H9 (cell line): ENCODE data around the gene CCDC57. TPM values are rescaled to one million over a fixed set of nuclear protein-coding genes. Genes with fewer than 3 reads are reported as not detected.

Experiments
- DNase-seq: peaks from one replicate; pipeline ENCODE4 v3.0.0-alpha.2; 2017
- H2AFZ ChIP-seq: one replicate; pipeline ENCODE4 v1.6.1; 2013; ENCODE audit warnings: mild to moderate bottlenecking, low read length, control low read depth, moderate library complexity
- H2AK5ac ChIP-seq: 2 replicates; pipeline ENCODE4 v1.6.1; 2013; ENCODE audit warnings: low read length, control low read depth, mixed read lengths; ENCODE audit not compliant: insufficient read length
- H2BK120ac ChIP-seq: one replicate; pipeline ENCODE4 v1.6.1; 2013; ENCODE audit warnings: low read depth, mild to moderate bottlenecking, low read length, control low read depth, inconsistent platforms; ENCODE audit not compliant: poor library complexity, severe bottlenecking
- H2BK12ac ChIP-seq: 2 replicates; pipeline ENCODE4 v1.6.1; 2013; ENCODE audit warnings: low read length, control low read depth, mixed read lengths, low read depth; ENCODE audit not compliant: insufficient read length
- H2BK15ac ChIP-seq: 2 replicates; pipeline ENCODE4 v1.6.1; 2013; ENCODE audit warnings: low read depth, low read length, control low read depth
- H2BK20ac ChIP-seq: one replicate; pipeline ENCODE4 v1.6.1; 2013; ENCODE audit warnings: low read depth, mild to moderate bottlenecking, low read length, control low read depth, inconsistent platforms; ENCODE audit not compliant: poor library complexity, severe bottlenecking
- H2BK5ac ChIP-seq: 2 replicates; pipeline ENCODE4 v1.6.1; 2013; ENCODE audit warnings: low read length, control low read depth, mixed read lengths; ENCODE audit not compliant: insufficient read length
- H3K14ac ChIP-seq: 2 replicates; pipeline ENCODE4 v1.6.1; 2013; ENCODE audit warnings: low read length, control low read depth; ENCODE audit not compliant: insufficient read depth
- H3K18ac ChIP-seq: 2 replicates; pipeline ENCODE4 v1.6.1; 2013; ENCODE audit warnings: low read depth, mild to moderate bottlenecking, mixed read lengths, low read length, control low read depth; ENCODE audit not compliant: insufficient read length
- H3K23ac ChIP-seq: 2 replicates; pipeline ENCODE4 v1.6.1; 2013; ENCODE audit warnings: low read length, control low read depth, mixed read lengths, low read depth; ENCODE audit not compliant: insufficient read length
- H3K23me2 ChIP-seq: 2 replicates; pipeline ENCODE4 v1.6.1; 2013; ENCODE audit warnings: low read depth, mild to moderate bottlenecking, mixed read lengths, low read length, control low read depth; ENCODE audit not compliant: insufficient read length, poor library complexity, severe bottlenecking
- H3K27ac ChIP-seq: 2 replicates; pipeline ENCODE4 v1.5.1; 2013; ENCODE audit warnings: low read length, control low read depth, mixed read lengths, low read depth; ENCODE audit not compliant: insufficient read length
- H3K27me3 ChIP-seq: 2 replicates; pipeline ENCODE4 v1.6.1; 2013; ENCODE audit warnings: low read length, control low read depth, inconsistent platforms; ENCODE audit not compliant: insufficient read depth
- H3K4ac ChIP-seq: 2 replicates; pipeline ENCODE4 v1.6.1; 2013; ENCODE audit warnings: low read depth, mild to moderate bottlenecking, control low read depth, inconsistent platforms, low read length, moderate library complexity
- H3K4me1 ChIP-seq: 2 replicates; pipeline ENCODE4 v1.6.1; 2013; ENCODE audit warnings: low read length, control low read depth, inconsistent platforms; ENCODE audit not compliant: insufficient read depth
- H3K4me2 ChIP-seq: 2 replicates; pipeline ENCODE4 v1.6.1; 2013; ENCODE audit warnings: low read length, control low read depth, mixed read lengths; ENCODE audit not compliant: insufficient read length, insufficient read depth
- H3K56ac ChIP-seq: 2 replicates; pipeline ENCODE4 v1.6.1; 2013; ENCODE audit warnings: low read depth, mild to moderate bottlenecking, mixed read lengths, low read length, control low read depth; ENCODE audit not compliant: insufficient read length
- H3K79me1 ChIP-seq: 2 replicates; pipeline ENCODE4 v1.6.1; 2013; ENCODE audit warnings: low read depth, mild to moderate bottlenecking, moderate library complexity, low read length, control low read depth, inconsistent platforms; ENCODE audit not compliant: insufficient read depth, poor library complexity, severe bottlenecking
- H3K79me2 ChIP-seq: 2 replicates; pipeline ENCODE4 v1.6.1; 2013; ENCODE audit warnings: low read length, control low read depth, inconsistent platforms; ENCODE audit not compliant: insufficient read depth
- H3K9ac ChIP-seq: 2 replicates; pipeline ENCODE4 v1.6.1; 2013; ENCODE audit warnings: low read length, control low read depth, mixed read lengths; ENCODE audit not compliant: insufficient read length; ENCODE audit errors: extremely low read depth
- H3K9me3 ChIP-seq: one replicate; pipeline ENCODE4 v1.6.1; 2013; ENCODE audit warnings: low read depth, low read length, inconsistent platforms; ENCODE audit not compliant: control insufficient read depth
- H3T11ph ChIP-seq: one replicate; pipeline ENCODE4 v1.6.1; 2013; ENCODE audit warnings: mild to moderate bottlenecking, low read length, control low read depth, inconsistent platforms
- H4K20me1 ChIP-seq: one replicate; pipeline ENCODE4 v1.6.1; 2013; ENCODE audit not compliant: control insufficient read depth, insufficient read length, insufficient read depth
- H4K5ac ChIP-seq: 2 replicates; pipeline ENCODE4 v1.6.1; 2013; ENCODE audit warnings: low read depth, mild to moderate bottlenecking, mixed read lengths, low read length, control low read depth; ENCODE audit not compliant: insufficient read length
- H4K8ac ChIP-seq: replicated peaks from 2 replicates; pipeline ENCODE4 v1.6.1; 2013; ENCODE audit warnings: low read length, control low read depth, mixed read lengths, low read depth; ENCODE audit not compliant: insufficient read length
- H4K91ac ChIP-seq: 2 replicates; pipeline ENCODE4 v1.6.1; 2013; ENCODE audit warnings: low read depth, mild to moderate bottlenecking, moderate library complexity, mixed read lengths, low read length, control low read depth; ENCODE audit not compliant: insufficient read length
- H3K27ac Mint-ChIP-seq, 3 experiments: 2 replicates in 2 of 3; 3 replicates in 1 of 3; pipeline ENCODE4 v1.8.0; 2020 to 2021; ENCODE audit warnings: mixed read lengths in 3 of 3, mild to moderate bottlenecking in 1 of 3, moderate library complexity in 1 of 3
- H3K27me3 Mint-ChIP-seq: 2 replicates; pipeline ENCODE4 v1.8.0; 2021; ENCODE audit warnings: low read depth, mild to moderate bottlenecking, moderate library complexity, mixed read lengths
- H3K36me3 Mint-ChIP-seq, 3 experiments: 2 replicates in 2 of 3; 3 replicates in 1 of 3; pipeline ENCODE4 v1.8.0; 2020 to 2021; ENCODE audit warnings: low read depth in 3 of 3, mixed read lengths in 3 of 3; ENCODE audit not compliant: insufficient read depth in 1 of 3
- H3K4me1 Mint-ChIP-seq, 2 experiments: 2 replicates each; pipeline ENCODE4 v1.8.0; 2020; ENCODE audit warnings: mixed read lengths in 2 of 2
- H3K4me3 Mint-ChIP-seq, 2 experiments: 2 replicates in 1 of 2; 3 replicates in 1 of 2; pipeline ENCODE4 v1.8.0; 2020 to 2021; ENCODE audit warnings: mild to moderate bottlenecking in 2 of 2, mixed read lengths in 2 of 2, moderate library complexity in 1 of 2
- H3K9me3 Mint-ChIP-seq, 2 experiments: 2 replicates in 1 of 2; 3 replicates in 1 of 2; pipeline ENCODE4 v1.8.0; 2020; ENCODE audit warnings: mild to moderate bottlenecking in 2 of 2, mixed read lengths in 2 of 2, moderate library complexity in 1 of 2
- WGBS: extraction: QIAGEN DNeasy Blood & Tissue Kit; methylation state at CpG from one replicate; pipeline ENCODE4 v1.1.7; 2013; ENCODE audit warnings: missing lambda C conversion rate, low lambda C conversion rate, mixed read lengths; ENCODE audit not compliant: insufficient read length; ENCODE audit errors: extremely low coverage; 5-methylcytosine and 5-hydroxymethylcytosine counted together
- total RNA-seq: library from RNA; stranded (reverse); gene quantifications from 2 replicates; pipeline ENCODE4 v1.2.1, GENCODE V29; 2021
- TF ChIP-seq, protein P1 (sequence below): fragments of 200-600 bp; sonication (generic); conservative IDR thresholded peaks from 3 replicates; pipeline ENCODE4 v1.8.0; 2021; ENCODE audit warnings: antibody characterized with exemption, mild to moderate bottlenecking

The CCDC57 gene
- total RNA-seq, 1 experiment from 2014 or later = 11.0 TPM

DNA sequence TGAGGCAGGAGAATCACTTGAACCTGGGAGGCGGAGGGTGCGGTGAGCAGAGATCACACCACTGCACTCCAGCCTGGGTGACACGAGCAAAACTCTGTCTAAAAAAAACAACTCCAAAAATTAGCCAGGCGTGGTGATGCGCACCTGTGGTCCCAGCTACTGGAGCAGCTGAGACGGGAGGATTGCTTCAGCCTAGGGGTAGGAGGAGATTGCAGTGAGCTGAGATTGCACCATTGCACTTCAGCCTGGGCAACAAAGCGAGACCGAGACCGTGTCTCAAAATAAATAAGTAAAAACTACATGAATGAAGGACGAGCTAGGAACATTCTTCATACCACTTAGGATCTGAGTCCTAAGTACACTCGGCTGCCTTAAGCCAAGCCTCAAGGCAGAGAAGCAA is 35.4 kb downstream of the CCDC57 start:
- no peak overlapping the region for H3K23ac ChIP-seq
- H3K18ac ChIP-seq = no peak overlapping the region
- H2BK15ac ChIP-seq = no peak overlapping the region
- no CpG with 5 or more reads among the region's 11 CpGs for WGBS
- Mint-ChIP-seq H3K4me1 (peaks cover 33 to 39% of the 10 kb centered on the region in 2 experiments), H3K9me3 (no peaks in the 10 kb centered on the region; a peak in 1 of 5 replicates), H3K4me3 (no peak overlapping the region), H3K36me3 (peaks cover 8 to 16% (median 12%) of the 10 kb centered on the region in 3 experiments), H3K27me3 (peaks cover 100% of the 10 kb centered on the region), H3K27ac (no peak overlapping the region)
- H3K4me2 ChIP-seq = no peak overlapping the region
- no peak overlapping the region for H2BK12ac ChIP-seq
- no peaks in the 10 kb centered on the region for H4K20me1 ChIP-seq
- no peak overlapping the region for H2BK120ac ChIP-seq
- H2BK20ac ChIP-seq = no peak overlapping the region
- no peak for DNase-seq
- no peak overlapping the region for H4K91ac ChIP-seq
- H3K23me2 ChIP-seq = no peaks in the 10 kb centered on the region
- peaks cover 3% of the 10 kb centered on the region for H3K4me1 ChIP-seq
- no peaks in the 10 kb centered on the region for H3K79me2 ChIP-seq
- no peak overlapping the region for H2AFZ ChIP-seq
- H3K27ac ChIP-seq = no peak overlapping the region
- H3K14ac ChIP-seq = no peak overlapping the region
- no peak overlapping the region for H2AK5ac ChIP-seq
- no peak overlapping the region for H4K5ac ChIP-seq
- H2BK5ac ChIP-seq = no peak overlapping the region
- H3K27me3 ChIP-seq = peaks cover 62% of the 10 kb centered on the region
- no peaks in the 10 kb centered on the region for H3K9me3 ChIP-seq
- H3K79me1 ChIP-seq = no peaks in the 10 kb centered on the region
- no peak overlapping the region for H3K56ac ChIP-seq
- TF ChIP-seq, protein P1, sequence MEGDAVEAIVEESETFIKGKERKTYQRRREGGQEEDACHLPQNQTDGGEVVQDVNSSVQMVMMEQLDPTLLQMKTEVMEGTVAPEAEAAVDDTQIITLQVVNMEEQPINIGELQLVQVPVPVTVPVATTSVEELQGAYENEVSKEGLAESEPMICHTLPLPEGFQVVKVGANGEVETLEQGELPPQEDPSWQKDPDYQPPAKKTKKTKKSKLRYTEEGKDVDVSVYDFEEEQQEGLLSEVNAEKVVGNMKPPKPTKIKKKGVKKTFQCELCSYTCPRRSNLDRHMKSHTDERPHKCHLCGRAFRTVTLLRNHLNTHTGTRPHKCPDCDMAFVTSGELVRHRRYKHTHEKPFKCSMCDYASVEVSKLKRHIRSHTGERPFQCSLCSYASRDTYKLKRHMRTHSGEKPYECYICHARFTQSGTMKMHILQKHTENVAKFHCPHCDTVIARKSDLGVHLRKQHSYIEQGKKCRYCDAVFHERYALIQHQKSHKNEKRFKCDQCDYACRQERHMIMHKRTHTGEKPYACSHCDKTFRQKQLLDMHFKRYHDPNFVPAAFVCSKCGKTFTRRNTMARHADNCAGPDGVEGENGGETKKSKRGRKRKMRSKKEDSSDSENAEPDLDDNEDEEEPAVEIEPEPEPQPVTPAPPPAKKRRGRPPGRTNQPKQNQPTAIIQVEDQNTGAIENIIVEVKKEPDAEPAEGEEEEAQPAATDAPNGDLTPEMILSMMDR = no peak
- no peak overlapping the region for H3T11ph ChIP-seq
- no peak overlapping the region for H3K4ac ChIP-seq
- no peak overlapping the region for H4K8ac ChIP-seq
- H3K9ac ChIP-seq = no peak overlapping the region
